ENCODE measurements around the gene DGKG. TPM values are rescaled to one million over a fixed set of nuclear protein-coding genes. Genes with fewer than 3 reads are reported as not detected.

DGKG gene
- total RNA-seq, 1 donor from 2014 or later, result 65.7 TPM

DNA sequence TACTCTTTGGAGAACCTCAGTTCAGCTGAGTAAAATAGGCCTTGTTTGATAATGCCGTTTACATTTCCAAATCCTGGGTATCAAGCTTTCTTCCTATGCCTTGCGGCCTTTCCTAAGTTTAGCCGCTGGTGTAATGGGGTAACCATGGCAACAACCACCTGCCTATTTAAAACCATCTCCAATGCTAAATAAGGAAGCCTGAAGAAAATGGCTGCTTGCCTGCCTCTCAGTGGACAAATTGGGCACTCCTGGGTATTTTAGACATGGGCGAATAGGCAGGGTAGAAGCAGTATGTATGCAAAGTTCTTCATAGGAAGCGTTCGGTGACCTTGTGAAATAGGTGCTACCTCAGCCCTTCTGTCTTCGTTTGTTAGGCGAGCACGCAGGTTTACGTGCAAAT is 122.7 kb downstream of the DGKG start:
- Histone ChIP-seq H3K9me3 (replicated peaks) (no peaks in the 10 kb centered on the region), H3K27ac (replicated peaks) (peak overlapping the region; percentile 36), H3K4me3 (no peak overlapping the region), H3K4me1 (peaks cover 66% of the 10 kb centered on the region), H3K27me3 (ENCODE audit: low read depth) (no peaks in the 10 kb centered on the region), H3K36me3 (no peaks in the 10 kb centered on the region)
- intact Hi-C loops (cut with micrococcal nuclease), result no loop called here
- TF ChIP-seq, protein P1, sequence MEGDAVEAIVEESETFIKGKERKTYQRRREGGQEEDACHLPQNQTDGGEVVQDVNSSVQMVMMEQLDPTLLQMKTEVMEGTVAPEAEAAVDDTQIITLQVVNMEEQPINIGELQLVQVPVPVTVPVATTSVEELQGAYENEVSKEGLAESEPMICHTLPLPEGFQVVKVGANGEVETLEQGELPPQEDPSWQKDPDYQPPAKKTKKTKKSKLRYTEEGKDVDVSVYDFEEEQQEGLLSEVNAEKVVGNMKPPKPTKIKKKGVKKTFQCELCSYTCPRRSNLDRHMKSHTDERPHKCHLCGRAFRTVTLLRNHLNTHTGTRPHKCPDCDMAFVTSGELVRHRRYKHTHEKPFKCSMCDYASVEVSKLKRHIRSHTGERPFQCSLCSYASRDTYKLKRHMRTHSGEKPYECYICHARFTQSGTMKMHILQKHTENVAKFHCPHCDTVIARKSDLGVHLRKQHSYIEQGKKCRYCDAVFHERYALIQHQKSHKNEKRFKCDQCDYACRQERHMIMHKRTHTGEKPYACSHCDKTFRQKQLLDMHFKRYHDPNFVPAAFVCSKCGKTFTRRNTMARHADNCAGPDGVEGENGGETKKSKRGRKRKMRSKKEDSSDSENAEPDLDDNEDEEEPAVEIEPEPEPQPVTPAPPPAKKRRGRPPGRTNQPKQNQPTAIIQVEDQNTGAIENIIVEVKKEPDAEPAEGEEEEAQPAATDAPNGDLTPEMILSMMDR (IDR thresholded peaks at IDR 0.05; ENCODE audit: borderline replicate concordance), result peak; percentile 37
- DNase-seq, result no peak

DNA sequence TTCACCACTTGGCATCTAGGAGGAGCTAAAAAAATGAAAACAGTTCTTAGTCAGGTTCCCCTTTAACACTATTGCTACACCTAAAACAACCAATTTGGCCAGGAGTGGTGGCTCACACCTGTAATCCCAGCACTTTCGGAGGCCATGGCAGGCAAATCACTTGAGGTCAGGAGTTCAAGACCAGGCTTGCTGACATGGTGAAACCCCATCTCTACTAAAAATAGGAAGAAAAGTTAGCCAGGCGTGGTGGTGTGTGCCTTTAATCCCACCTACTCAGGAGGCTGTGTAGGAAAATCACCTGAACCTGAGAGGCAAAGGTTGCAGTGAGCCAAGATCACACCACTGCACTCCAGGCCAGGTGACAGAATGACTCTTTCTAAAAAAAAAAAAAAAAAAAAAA is 124.1 kb downstream of the DGKG start:
- intact Hi-C loops (cut with micrococcal nuclease), result no loop called here

DNA sequence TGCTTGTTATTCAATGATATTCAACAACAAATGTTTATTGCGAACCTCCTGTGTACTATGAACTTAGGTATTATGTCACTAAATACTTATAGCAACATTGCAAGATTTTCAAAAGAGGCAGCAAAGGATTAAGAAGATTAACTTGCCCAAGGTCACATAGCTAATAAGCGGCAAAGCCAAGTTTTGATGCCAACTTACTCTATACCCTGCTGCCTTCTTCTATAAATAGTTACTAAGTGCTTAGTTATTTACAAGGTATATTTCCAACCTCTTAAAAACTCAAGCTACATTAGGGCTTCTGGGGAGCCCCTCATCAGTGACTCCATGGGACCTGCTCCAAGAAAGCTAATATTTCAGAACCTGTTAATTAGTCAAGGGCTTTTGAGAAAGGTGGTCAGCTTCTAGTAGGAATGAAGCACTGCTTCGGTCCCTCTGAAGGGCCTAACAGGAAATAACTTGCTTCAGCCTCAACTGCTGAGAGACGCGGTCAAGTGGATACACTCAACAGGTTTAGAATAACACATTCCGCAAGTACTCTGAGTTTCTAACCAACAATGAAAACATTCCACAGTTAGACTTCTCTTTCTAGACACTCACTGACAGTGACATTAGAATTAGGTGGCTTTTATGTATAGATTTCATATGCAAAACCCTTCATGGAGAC is 125.5 kb downstream of the DGKG start:
- Histone ChIP-seq H3K27ac (replicated peaks) (peak overlapping the region; percentile 86), H3K4me1 (peaks cover 47% of the 10 kb centered on the region), H3K36me3 (no peaks in the 10 kb centered on the region), H3K4me3 (no peak overlapping the region), H3K9me3 (replicated peaks) (no peaks in the 10 kb centered on the region), H3K27me3 (ENCODE audit: low read depth) (no peaks in the 10 kb centered on the region)
- intact Hi-C loops (cut with micrococcal nuclease), result no loop called here
- TF ChIP-seq, protein P1 (IDR thresholded peaks at IDR 0.05; ENCODE audit: borderline replicate concordance), result no peak
- no peak for DNase-seq

More for the DNA sequence above, 124.1 kb downstream of the DGKG start:
- Histone ChIP-seq H3K27me3 (ENCODE audit: low read depth) (no peaks in the 10 kb centered on the region), H3K27ac (replicated peaks) (peak overlapping the region; percentile 86), H3K36me3 (no peaks in the 10 kb centered on the region), H3K4me1 (peaks cover 61% of the 10 kb centered on the region), H3K9me3 (replicated peaks) (no peaks in the 10 kb centered on the region), H3K4me3 (no peak overlapping the region)
- TF ChIP-seq, protein P1 (IDR thresholded peaks at IDR 0.05; ENCODE audit: borderline replicate concordance), result no peak
- no peak for DNase-seq

DNA sequence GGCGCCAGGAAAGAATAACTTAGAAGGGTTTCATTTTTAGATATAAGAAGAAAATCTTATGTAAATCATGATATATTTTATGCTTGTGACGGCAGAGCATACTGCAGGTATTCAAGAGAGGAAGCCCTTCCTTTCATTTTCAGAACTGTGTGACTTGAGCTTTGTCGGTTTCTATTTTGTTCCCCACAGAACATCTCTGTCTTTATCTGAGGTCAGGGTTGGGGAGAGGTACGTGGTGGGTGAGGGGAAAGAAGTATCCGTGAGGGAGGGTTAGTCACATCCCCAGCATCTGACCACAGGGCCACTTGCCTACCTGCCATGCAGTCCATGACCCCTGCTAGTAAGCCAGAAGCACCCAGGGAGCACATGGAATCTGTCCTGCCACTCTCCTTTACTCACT is 126.5 kb downstream of the DGKG start:
- intact Hi-C loops (cut with micrococcal nuclease), result no loop called here
- no peaks in the 10 kb centered on the region for H3K36me3 ChIP-seq
- peak overlapping the region; percentile 86 for H3K27ac ChIP-seq (replicated peaks)

DNA sequence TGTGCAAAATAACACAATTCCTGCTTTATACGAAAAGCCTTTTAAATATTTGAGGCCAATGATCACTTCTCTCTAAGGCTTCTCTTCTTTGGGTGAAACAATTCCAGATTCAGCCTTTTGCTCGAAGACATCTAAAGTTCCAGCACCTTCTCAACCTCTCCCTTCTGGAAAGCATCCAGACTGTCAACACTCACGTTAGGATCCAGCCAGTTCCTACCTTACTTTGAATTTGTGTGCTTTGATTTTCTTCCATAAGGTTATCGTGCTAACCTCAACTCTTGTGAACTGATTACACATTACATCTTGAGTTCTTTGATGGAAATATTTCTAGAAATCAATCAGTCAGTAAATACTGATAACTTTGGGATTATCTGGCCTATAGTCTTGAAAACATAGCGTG is 127.9 kb downstream of the DGKG start:
- H3K4me3 ChIP-seq, result no peak overlapping the region
- H3K4me1 ChIP-seq, result peaks cover 39% of the 10 kb centered on the region
- intact Hi-C loops (cut with micrococcal nuclease), result no loop called here
- no peaks in the 10 kb centered on the region for H3K9me3 ChIP-seq (replicated peaks)
- no peak overlapping the region for H3K27ac ChIP-seq (replicated peaks)
- no peaks in the 10 kb centered on the region for H3K36me3 ChIP-seq
- DNase-seq, result no peak
- no peaks in the 10 kb centered on the region for H3K27me3 ChIP-seq (ENCODE audit: low read depth)
- TF ChIP-seq, protein P1 (IDR thresholded peaks at IDR 0.05; ENCODE audit: borderline replicate concordance), result no peak

More for the DNA sequence above, 126.5 kb downstream of the DGKG start:
- H3K27me3 ChIP-seq (ENCODE audit: low read depth), result no peaks in the 10 kb centered on the region
- TF ChIP-seq, protein P1 (IDR thresholded peaks at IDR 0.05; ENCODE audit: borderline replicate concordance), result no peak
- H3K4me1 ChIP-seq, result peaks cover 44% of the 10 kb centered on the region
- no peaks in the 10 kb centered on the region for H3K9me3 ChIP-seq (replicated peaks)
- no peak for DNase-seq
- H3K4me3 ChIP-seq, result no peak overlapping the region
